Dermis blood vessel endothelial cell (primary cell): ENCODE results near the gene RALGPS1. TPM values are rescaled to one million over a fixed set of nuclear protein-coding genes. Genes with fewer than 3 reads are reported as not detected.
"Not testable (repeated sequence)": the region's sequence is repeated elsewhere in the genome, so short reads cannot be mapped to it uniquely, and the experiment has no call there.

Source experiments
- DNase-seq: peaks from one replicate; pipeline ENCODE4 v3.0.0; 2010
- total RNA-seq: library from RNA; depleted of rRNA; stranded (reverse); fragments of >200 nt; gene quantifications from 2 replicates; pipeline ENCODE4 v1.2.3, GENCODE V29; 2014

The RALGPS1 gene
- total RNA-seq, 1 donor from 2014 or later: 3.1 TPM

DNA sequence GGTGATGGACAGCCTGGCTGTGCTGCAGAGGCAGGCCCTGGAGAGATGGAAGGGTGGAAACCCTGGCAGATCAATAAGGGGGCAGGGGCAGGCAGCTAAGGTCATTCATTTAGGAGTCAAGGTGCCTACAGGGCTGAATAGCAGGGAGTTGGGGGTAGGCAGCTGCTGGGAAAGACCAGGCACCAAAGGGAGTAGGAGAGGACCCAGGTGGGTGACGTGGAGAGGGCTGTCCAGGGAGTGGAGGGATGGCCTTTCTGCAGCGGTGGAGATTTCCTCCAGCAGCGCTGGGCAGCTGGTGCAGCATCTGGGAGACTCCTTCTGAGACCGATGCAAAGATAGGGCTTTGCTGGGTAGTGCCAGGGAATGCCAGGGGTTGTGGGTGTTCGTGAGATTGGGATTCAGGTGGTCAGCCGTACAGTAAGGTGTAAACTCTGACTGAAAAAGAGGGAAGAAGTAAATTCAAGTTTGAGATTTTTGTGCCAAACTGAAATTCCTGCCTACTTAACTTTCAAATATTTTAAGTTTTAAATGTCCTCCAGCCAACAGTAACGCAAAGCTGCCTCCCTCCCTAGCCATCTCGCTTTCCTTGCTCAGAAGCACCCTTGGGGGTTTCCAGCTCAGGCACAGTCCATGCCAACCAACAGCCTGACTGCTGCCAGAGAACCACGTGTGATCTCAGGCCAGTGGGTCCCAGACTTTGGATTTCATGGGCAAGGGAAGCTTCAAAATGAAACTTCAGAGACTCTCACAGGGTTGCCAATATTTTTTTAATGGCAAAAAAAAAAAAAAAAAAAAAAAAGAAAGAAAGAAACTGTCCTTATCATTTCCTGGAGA lies 226.5 kb downstream of the RALGPS1 start:
- DNase-seq: no peak

DNA sequence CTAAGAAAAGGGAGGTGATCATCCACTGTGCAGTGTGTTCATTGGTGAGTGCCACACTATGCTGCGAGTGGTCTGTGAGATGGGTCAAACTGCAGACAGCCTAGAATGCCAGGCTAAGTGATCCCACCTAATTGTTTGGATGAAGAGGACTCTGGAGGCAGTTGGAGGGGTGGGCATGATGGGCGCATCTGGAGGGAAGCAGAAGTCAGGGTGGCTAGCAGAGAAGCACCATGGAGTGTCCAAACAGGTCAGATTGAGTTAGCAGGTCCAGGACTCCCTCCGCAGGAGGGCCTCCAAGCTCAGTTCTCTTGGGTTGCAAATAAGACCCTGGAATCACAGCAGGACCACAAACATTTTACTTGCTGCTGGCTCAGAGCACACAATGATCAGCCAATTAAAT lies 227.7 kb downstream of the RALGPS1 start:
- DNase-seq: no peak

DNA sequence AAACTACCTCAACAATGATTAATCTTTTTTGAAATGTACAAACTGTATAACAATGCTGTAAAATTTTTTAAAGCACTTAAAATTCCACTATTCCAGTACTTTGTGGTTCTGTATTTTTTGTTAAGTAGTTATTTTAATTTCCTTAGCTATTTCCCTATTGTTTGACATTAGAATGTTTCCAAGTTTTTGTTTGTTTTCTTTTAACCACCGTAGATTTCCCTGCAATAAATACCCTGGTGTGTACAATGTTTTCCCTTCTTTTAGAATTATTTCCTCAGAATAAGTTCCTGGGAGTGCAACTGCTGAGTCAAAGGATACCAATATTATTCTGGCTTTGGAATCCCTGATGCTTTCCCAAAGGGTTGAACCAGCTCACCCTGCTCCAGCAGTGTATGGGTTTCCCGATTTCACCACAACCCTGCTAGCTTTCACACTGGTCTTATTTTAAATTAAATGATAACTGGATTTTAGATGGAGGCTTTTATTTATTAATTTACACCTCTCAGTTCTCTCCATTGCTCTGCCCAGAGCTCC lies 228.4 kb downstream of the RALGPS1 start:
- DNase-seq: no peak

DNA sequence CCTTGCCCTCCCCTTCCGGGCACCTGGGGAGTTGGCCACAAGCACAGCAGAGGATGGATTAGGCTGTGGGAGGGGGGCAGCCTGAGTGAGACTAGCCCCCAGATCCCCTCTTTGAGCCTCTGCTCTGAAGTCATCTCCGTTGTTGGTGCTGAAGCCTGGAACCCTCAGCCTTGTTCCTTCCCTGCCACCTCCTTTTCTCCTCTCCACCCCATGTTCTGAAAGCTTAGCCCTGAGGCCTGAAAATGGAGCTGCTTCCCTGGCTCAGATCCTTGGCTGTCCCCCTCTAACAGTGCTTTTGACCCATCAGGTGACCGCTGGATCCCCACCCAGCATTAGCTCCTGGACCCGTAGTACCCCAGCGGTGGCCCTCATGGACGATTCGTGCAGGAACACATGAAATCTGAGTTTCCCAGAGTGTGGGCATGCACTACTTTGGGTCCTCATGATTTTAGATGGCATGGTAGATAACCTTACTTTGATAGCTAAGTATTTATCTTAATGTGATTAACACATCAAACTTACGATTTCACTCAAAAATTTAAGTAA lies 229.4 kb downstream of the RALGPS1 start:
- DNase-seq: no peak

DNA sequence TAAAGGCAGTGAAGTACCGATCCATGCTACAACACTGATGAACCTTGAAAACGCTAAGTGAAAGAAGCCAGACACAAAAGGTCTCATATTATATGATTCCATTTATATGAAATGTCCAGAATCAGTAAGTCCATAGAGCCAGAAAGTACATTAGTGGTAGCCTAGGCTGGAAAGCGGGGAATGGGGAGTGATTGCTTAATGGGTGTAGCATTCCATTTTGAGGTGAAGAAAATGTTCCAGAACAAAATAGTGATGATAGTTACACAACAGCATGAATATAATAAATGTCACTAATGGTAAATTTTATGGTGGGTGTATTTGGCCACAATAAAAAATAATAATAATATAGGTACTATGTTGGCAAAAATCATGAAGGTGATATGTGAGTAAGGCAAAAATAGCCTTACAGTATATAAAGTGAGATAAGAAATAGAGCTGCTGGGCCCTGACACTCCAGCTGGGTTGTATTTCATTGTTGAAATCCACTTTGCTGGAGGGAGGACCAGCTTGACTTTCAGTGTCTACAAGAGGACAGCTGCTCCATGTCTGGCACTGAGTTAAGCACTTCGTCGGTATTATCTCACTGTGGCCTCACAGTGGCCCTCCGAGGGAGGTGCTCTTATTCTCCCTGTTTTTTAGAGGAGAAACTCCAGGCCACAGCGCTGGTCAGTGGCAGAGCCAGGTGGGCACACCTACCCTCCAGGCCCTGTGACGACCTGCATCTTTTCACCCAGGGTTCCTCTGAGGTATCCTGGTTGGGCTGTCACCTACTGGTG lies 230.3 kb downstream of the RALGPS1 start:
- no peak for DNase-seq

DNA sequence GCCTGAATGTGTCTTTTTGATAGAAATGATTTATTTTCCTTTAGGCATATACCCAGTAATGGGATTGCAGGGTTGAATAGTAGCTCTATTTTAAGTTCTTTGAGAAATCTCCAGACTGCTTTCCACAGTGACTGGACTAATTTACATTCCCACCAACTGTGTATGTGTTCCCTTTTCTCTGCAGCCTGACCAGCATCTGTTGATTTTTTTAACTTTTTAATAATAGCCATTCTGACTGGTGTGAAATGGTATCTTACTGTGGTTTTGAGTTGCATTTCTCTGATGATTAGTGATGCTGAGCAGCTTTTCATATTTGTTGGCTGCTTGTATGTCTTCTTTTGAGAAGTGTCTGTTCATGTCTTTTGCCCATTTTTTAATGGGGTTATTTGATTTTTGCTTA lies 232.3 kb downstream of the RALGPS1 start:
- not testable (repeated sequence) for DNase-seq

DNA sequence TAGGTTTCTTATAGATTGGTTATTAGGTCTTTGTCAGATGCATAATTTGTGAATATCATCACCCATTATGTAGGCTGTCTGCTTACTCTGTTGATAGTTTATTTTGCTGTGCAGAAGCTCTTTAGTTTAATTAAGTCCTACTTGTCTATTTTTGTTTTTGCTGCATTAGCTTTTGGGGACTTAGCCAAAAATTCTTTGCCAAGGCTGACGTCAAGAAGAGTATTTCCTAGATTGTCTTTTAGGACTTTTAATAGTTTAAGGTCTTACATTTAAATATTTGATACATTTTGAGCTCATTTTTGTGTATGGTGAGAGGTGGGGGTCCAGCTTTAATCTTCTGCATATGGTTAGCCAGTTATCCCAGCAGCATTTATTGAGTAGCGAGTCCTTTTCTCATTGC lies 232.7 kb downstream of the RALGPS1 start:
- DNase-seq: no peak

DNA sequence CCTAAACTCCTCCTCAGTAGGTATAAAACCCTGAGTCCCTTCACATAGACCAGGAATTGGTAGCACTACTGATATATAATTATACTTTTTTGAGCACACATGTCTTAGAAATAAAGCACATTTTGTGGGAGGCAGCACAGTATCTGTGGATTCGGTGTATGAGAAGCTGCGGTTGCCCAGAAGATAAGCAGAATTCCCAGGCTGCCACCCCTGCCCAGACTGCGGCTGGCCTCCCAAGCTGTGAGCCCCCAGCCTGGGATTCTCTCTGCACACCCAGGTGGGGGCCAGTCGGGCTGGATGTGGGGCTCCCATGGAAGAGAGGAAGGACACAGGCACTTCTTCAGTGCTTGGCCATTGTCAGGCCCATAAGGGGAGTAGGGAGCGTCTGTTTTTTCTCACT lies 233.4 kb downstream of the RALGPS1 start:
- DNase-seq: no peak

DNA sequence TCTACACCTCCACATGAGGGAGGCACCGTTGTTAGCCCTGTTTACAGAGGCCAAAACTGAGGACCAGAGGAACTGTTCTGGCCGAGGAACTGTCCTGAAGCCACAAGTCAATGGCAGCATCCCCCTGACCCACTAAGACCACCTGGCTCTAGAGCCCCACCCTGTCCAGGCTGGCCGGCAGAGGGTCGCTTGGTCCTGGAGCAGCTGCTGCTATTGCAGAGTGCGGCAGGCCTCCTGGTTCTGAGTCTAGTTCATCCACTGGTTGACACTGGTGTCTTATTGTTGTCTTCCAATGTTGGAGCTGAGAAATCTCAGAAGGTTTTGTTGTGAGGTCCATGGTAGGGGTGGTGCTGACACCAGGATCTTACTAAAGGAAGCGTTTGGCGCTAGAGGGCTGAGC lies 234.4 kb downstream of the RALGPS1 start:
- no peak for DNase-seq

DNA sequence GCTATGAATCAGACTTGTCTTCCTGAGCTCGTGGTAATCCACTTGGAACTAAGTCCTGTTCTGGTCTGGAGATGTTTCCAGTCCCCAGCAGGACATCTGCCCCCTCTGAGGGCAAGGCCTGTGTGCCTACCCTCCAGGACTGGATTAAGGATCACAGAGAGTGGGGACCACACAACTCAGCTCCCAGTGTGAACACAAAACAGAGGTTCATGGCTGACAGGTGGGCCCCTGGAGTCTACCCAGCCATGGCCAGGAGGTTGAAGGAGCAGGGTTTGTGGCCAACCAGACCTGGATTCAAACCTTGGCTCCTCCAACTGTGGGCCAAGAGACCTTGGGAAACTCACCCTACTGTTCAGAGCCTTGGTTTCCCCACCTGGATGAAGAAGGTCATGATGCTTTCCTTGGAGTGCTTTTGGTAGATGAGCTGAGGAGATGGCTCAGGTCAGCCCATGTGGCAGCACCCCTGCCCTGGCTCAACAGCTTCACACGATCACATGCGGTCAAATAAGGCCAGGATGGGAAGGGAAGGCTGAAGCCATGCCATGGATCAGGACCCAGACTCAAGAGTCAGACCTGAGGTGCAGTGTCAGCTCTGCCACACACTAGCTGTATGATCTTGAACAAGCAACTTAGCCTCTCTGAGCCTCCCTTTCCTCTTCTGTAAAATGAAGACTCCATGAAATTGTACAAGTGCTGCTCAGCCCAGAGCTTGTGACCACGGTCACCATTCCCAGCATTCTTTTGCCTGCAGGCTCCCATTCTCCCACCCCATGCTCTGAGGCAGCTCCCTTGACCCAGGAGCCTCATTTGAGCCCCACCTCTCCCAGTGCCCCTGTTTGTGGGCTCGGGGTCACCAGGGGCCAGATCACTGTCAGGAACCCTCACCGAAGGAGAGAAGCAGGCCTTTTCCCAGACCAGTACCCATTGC lies 235.1 kb downstream of the RALGPS1 start:
- DNase-seq: no peak

DNA sequence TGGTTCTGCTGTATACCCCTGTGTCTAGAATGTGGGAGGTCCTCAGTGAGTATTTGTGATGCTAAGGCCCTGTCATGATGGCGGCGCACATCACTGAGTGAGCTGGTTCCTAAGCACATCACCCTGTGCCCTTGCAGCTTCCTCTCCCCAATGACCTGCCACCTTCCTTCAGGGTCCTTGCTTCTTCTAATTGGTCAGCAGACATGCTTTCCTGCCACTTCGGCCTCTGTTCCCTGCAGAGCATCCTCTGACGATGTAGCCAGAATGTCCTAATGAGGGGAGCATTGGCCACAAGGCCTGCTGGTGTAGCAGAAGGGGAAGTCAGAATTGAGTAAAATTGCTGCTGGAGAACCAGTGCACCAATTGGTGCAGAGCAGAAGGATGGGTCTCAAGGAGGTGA lies 238.9 kb downstream of the RALGPS1 start:
- no peak for DNase-seq

DNA sequence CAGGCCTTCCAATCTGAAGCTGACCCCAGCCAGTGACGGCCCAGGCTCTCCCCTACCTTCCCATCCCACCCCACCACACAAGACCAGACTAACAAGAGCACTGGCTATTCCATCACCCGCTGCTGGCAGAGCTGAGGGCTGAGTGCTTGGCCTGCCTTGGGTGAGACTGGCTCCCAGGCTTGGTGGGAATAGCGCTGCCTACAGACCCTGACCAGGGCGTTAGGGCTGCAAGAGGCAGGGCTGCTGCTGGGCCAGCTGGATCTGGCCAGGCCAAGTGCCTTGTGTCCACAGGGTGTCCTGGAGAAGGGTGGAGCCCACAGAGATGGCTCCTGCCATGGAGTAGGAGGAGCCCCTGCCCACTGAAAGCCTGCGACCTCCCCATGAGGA lies 239.4 kb downstream of the RALGPS1 start:
- no peak for DNase-seq

DNA sequence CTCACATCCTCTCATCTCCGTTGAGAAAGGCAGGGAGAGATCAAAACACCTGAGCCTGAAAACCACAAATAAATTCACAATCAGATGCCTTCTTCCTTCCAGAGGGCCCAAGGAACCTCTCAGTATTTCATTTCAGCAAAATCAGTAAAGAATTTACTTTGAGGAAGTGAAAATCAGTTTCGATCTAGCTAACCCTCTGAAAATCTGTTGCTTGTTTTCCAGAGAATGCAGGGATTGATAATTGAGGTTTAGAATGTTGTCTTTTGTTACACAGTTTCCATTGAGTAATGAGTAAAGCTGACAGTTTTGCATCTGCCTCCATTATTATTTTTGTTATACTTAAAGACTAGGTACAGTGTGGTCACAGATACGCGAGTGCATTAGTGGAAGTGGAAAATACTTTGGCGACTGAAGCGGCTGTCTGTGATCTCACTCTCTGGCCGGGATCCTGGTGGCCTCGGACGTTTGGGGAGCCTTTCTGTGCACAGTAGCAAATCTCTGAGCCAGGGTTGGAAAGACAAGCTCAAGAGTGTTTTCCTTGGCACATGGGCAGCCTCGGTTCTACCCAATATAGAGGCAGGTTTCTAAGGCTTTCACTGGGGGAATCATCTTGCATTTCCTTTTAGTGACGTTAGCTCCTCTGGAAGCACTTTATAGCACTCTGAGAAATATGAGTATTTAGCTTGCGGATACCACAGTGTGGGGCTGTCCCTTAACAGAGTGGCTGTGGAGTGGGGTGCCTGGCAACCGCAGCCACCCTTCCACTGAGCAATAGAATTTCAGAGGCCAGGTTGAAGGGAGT lies 240.0 kb downstream of the RALGPS1 start:
- DNase-seq: peak; percentile 65

DNA sequence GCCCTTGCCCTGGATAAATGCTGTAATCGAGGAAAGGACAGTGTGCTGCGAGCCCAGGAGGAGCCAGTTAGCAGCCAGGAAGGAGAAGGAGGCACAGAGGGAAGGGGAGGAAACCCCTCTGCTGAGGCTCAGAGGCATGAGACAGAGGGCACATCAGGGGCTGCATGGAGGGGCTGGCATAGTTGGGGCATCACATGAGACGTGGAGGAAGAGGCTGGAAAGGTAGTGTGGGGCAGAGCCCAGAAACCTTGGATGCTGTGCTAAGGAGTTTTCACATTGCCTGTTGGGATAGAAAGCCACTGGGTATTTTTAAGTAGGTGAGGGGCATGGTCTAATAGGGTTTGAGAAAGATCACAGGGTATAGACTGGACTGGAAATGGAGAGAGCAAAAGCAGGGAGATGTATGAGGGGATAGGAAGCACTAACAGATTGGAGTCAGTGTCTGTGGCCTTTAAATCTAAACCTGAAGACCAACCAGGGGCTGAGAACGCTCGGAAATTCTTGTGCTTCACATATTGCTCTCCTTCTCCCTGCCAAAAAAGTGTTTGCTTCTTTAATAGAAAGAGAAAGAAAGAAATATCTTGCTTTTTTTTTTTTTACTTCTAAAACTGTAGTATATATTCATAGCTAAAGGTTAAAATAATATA lies 240.9 kb downstream of the RALGPS1 start:
- DNase-seq: no peak

DNA sequence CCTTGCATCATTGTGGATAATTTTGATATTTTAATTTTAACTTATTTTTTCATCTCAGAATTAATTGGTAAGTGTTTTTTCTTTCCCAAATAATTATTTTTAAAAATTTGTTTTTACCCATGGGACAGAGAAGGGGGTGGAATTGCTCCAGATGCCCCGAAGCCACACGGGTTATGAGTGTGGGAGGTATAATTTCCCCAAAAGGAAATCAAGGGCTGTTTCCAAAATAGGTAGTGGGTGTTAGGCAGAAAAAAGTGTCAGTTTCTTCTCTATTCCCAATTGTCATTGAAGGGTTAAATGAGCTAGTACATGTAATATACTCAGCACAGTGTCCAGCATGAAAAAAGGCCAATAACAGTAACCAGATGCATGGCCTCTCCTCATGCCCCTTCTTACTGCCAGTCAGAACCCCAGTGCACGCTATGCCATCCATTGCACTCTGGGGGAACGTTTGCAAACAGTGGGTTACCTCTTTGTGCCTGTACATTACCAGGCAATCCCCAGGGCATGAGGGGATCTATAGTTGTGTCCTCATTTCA lies 244.3 kb downstream of the RALGPS1 start:
- DNase-seq: no peak

DNA sequence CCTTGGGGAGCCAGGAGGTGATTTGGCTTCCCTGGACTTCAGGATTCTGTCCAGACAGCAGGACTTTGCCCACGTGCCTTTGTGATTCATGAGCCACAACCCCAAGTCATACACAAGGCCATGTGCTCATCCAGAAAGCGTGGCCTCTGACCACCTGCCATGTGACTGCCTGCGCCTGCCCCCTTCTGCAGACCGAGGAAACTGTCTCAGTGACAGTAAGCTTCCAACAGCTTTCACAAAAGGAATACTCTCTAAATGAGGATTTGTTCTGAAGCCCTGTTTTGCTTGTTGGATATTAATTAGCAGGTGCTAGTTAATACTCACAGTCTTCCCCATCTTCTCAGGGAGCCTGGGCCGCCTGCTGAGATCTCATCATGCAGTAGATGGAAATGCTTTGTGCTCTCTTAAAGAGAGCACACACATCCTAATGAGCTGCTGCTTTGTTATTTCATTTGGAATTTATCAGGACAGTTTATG lies 244.8 kb downstream of the RALGPS1 start:
- peak; percentile 52 for DNase-seq

DNA sequence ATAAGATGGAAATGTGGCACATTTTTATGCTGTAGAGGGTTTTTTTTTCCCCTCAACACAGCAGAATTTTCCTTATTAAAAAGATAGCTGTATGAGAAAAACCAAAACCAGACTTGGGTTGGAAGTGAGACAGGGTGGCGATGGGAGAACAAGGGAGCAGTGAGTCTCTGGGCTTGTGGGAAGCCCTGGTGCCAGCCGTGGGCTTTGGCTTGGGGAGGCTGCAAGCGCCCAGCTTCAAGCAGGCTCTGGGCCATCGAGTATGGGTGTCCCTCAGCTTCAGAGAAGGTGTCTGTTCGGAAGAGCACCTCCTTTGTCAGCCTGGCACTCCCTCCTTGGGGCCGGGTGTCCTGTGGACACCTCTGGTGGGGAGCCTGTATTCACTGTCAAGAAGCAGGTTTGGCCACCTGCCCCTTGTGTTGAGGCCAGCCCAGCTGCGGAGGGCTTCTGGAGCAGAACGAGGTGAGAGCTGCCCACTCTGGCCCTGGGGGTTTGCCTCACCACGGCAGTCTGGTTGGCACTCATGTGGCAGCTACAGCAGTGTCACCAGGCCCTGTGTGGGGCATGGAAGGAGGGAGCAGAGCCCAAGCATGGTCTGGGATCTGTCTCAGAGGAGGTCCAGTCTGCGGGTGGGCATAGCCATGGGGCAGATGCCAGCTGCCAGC lies 245.5 kb downstream of the RALGPS1 start:
- DNase-seq: no peak

DNA sequence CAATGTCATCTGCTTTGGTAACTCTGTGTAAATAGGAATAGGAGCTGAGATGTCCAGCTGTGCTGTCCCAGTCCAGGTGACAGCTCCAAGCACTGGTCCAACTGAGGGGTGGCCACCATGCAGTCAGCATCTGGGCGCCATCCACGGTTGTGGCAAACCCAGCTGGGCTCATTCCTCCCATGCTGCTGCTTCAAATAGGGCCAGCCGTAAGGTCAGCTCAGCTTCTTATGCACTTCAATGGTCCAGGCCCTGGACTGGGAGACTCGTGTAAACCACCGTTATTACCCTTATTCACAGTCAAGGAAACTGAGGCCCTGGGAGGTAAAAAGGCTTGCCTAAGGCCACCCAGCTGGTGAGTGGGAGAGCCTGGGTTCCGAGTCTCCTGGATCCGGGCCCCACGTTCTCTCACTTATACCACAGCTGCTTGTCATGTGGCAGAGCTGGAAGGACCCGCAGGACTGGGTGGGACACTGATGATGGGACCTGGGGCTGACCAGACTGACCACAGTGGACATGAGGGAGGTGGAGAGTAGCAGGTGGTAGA lies 246.6 kb downstream of the RALGPS1 start:
- DNase-seq: no peak

DNA sequence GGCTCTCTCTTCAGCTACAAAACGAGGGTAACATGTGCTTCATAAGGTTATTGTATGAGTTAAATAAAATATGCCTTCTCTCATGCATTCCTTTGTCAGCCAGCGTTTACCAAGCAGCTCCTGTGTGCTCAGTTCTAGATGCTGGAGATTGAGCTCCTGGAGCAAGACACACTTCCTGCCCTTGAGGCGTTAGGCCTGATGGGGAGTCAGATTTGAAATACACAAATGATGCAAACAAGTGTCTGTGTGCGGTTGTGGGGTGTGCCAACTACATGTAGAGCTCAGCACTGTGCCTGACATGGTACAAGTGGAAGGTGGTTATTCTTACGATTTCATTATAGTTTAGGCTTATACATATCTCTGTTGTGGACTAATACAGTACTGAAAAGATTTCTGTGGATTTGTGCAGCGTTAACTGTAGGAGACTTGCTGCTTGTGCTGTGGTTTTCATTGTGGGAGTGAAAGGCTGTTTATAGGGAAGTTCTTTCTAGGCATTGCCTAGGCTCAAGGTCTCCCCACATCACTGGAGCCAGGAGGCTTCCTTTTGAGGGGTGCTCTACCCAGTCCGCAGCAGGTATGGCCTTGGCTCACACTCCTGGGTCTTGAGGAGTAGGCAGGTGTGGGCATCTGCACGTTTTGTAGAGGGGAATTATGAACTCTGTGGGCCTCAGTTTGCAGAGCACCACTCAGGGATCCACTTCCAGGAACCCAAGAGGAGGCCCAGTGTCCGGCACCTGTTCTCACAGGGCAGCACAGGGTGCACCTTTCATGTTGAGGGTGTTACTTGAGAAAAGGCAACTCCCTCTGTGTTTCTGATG lies 247.7 kb downstream of the RALGPS1 start:
- no peak for DNase-seq
